HepG2 (cell line): Measurements from ENCODE around the gene SMAD7. TPM values are rescaled to one million over a fixed set of nuclear protein-coding genes. Genes with fewer than 3 reads are reported as not detected.

Experiments used
- ATAC-seq: fragments of 200-7000 bp; cut with Tn5 transposase; 3 replicates; pipeline ENCODE4 v1.9.1; 2020; ENCODE audit warnings: mild to moderate bottlenecking, moderate library complexity
- BruUV-seq: library from RNA; stranded (reverse); fragments of 400-500 nt; replicated peaks from 2 replicates; lab custom pipeline; 2021; lab: Mats Ljungman, UMichigan
- CTCF ChIA-PET: fragments of 300-600 bp; formaldehyde crosslinking; extraction: SDS; loops from one replicate; lab custom pipeline; 2021; ENCODE audit warnings: low total read pairs, inconsistent platforms, low intra/inter-chr PET ratio; lab: Yijun Ruan, JAX
- POLR2A ChIA-PET: fragments of 350-600 bp; sonication (Branson Sonifier 250); formaldehyde crosslinking; loops from one replicate; lab custom pipeline; 2020; ENCODE audit warnings: antibody characterized with exemption, inconsistent platforms; lab: Yijun Ruan, JAX
- DNase-seq: peaks from one replicate; pipeline ENCODE4 v3.0.0-alpha.2; 2015; ENCODE audit warnings: low spot score
- FAIRE-seq: peaks from 3 replicates; lab custom pipeline; 2011; peaks lifted over from hg19 to GRCh38; lab: Jason Lieb, UNC
- H2AFZ ChIP-seq: one replicate; pipeline ENCODE4 v1.6.1; 2011; ENCODE audit warnings: low read length, inconsistent platforms
- H3K27ac ChIP-seq: fragments of 300-600 bp; 3 replicates; pipeline ENCODE4 v1.8.0; 2011; ENCODE audit warnings: mixed run types, mild to moderate bottlenecking, mixed read lengths, low read length, inconsistent platforms; ENCODE audit not compliant: insufficient read depth; ENCODE audit errors: extremely low read length
- H3K27me3 ChIP-seq, 2 experiments: fragments of 200-600 bp in 1 of 2; 2 replicates in 1 of 2; 3 replicates in 1 of 2; pipeline versions ENCODE4 v1.6.0 to v1.8.0; 2011; ENCODE audit warnings: low read length in 2 of 2, mild to moderate bottlenecking in 2 of 2, moderate library complexity in 2 of 2, inconsistent platforms in 1 of 2; ENCODE audit not compliant: insufficient read depth in 2 of 2, control insufficient read depth in 1 of 2
- H3K36me3 ChIP-seq, 2 experiments: fragments of 200-600 bp in 1 of 2; replicated peaks in 1 of 2; 2 replicates in 1 of 2; 3 replicates in 1 of 2; pipeline versions ENCODE4 v1.5.1 to v1.8.0; 2011; ENCODE audit warnings: low read length in 2 of 2, inconsistent platforms in 1 of 2; ENCODE audit not compliant: insufficient read depth in 2 of 2, control insufficient read depth in 1 of 2
- H3K4me1 ChIP-seq: 2 replicates; pipeline ENCODE4 v1.5.1; 2012; ENCODE audit warnings: low read length, inconsistent platforms; ENCODE audit not compliant: insufficient read depth
- H3K4me2 ChIP-seq: 2 replicates; pipeline ENCODE4 v1.6.0; 2011; ENCODE audit warnings: low read depth, low read length, inconsistent platforms
- H3K4me3 ChIP-seq, 3 experiments: fragments of 200-600 bp in 1 of 3; sonication (generic), shearing (Covaris generic) in 1 of 3; replicated peaks in 1 of 3; 2 replicates each; pipeline ENCODE4 v1.5.1; 2011 to 2016; ENCODE audit warnings: low read length in 3 of 3, inconsistent platforms in 2 of 3, low read depth in 2 of 3, mild to moderate bottlenecking in 2 of 3, control low read depth in 1 of 3, mixed read lengths in 1 of 3; ENCODE audit not compliant: insufficient read depth in 1 of 3
- H3K79me2 ChIP-seq: one replicate; pipeline ENCODE4 v1.6.1; 2011; ENCODE audit warnings: low read length, inconsistent platforms; ENCODE audit not compliant: insufficient read depth
- H3K9ac ChIP-seq: 2 replicates; pipeline ENCODE4 v1.6.0; 2011; ENCODE audit warnings: mild to moderate bottlenecking, low read depth, low read length, inconsistent platforms; ENCODE audit not compliant: insufficient read depth
- H3K9me3 ChIP-seq: 2 replicates; pipeline ENCODE4 v1.5.1; 2012; ENCODE audit warnings: mild to moderate bottlenecking, low read length
- H4K20me1 ChIP-seq: 2 replicates; pipeline ENCODE4 v1.6.0; 2011; ENCODE audit warnings: inconsistent platforms, mild to moderate bottlenecking, low read length, moderate library complexity; ENCODE audit not compliant: insufficient read depth
- CEBPB ChIP-seq: IDR thresholded peaks from 2 replicates; pipeline ENCODE4 v1.6.1; 2011; ENCODE audit warnings: low read depth, low read length, improper control_type of control experiment, borderline replicate concordance
- GABPA ChIP-seq, 2 experiments: IDR thresholded peaks; 2 replicates each; pipeline ENCODE4 v1.6.1; 2011 to 2016; ENCODE audit warnings: low read depth in 2 of 2, low read length in 1 of 2, missing biosample characterization in 1 of 2, missing genetic modification characterization in 1 of 2
- GABPB1 ChIP-seq: IDR thresholded peaks from 2 replicates; pipeline ENCODE4 v1.6.1; 2016; ENCODE audit warnings: mild to moderate bottlenecking, missing genetic modification reagents, moderate library complexity, missing compliant biosample characterization
- MLXIP ChIP-seq: sonication (generic); formaldehyde crosslinking; IDR thresholded peaks from 2 replicates; pipeline ENCODE4 v1.9.0; 2021; ENCODE audit warnings: missing genetic modification reagents, borderline replicate concordance
- RARG ChIP-seq: sonication (generic); formaldehyde crosslinking; IDR thresholded peaks from 2 replicates; pipeline ENCODE4 v1.4.0; 2020; ENCODE audit warnings: low read depth, mild to moderate bottlenecking, missing genetic modification reagents
- SP1 ChIP-seq, 2 experiments: fragments of 450-650 bp in 1 of 2; sonication (generic) in 1 of 2; formaldehyde crosslinking in 1 of 2; IDR thresholded peaks; 2 replicates each; pipeline versions ENCODE4 v1.4.0 to v1.6.1; 2016 to 2020; ENCODE audit warnings: missing genetic modification reagents in 1 of 2
- SPEN ChIP-seq: sonication (generic); formaldehyde crosslinking; IDR thresholded peaks from 2 replicates; pipeline ENCODE4 v1.5.1; 2020; ENCODE audit warnings: low read depth, mild to moderate bottlenecking, missing genetic modification reagents
- ZFP1 ChIP-seq: IDR thresholded peaks from 2 replicates; pipeline ENCODE4 v1.6.1; 2016
- ZNF17 ChIP-seq: sonication (generic); formaldehyde crosslinking; IDR thresholded peaks from 2 replicates; pipeline ENCODE4 v1.5.0; 2020; ENCODE audit warnings: mild to moderate bottlenecking, missing genetic modification reagents
- WGBS: methylation state at CpG from one replicate; pipeline ENCODE4 v1.1.6; 2017; ENCODE audit warnings: low lambda C conversion rate; 5-methylcytosine and 5-hydroxymethylcytosine counted together
- in situ Hi-C: cut with HindIII; loops from 2 replicates; pipeline ENCODE4 v1.10.0; 2017; ENCODE audit warnings: low pct_unique_long_range_greater_than_20kb; ENCODE audit not compliant: extremely low pct_ligation_motif_present
- intact Hi-C: fragments of 100-400 bp; cut with micrococcal nuclease; formaldehyde crosslinking; loops from one replicate; pipeline ENCODE4 v1.10.0; 2022; ENCODE audit not compliant: unreplicated experiment
- polyA plus RNA-seq, 8 experiments: library from polyadenylated mRNA; depleted of rRNA in 3 of 8; stranded (reverse) in 7 of 8; unstranded in 1 of 8; fragments of >200 nt; fragmentation: Illumina TruSeq in 4 of 8; extraction: Trizol in 4 of 8; gene quantifications; 2 replicates each; pipeline versions ENCODE4 v1.2.1 to v1.2.3, GENCODE V29; 2011 to 2016; ENCODE audit warnings: low read depth in 4 of 8, missing spikeins in 1 of 8, mixed read lengths in 1 of 8; ENCODE audit not compliant: insufficient read depth in 1 of 8
- total RNA-seq, 5 experiments: library from RNA; depleted of rRNA; stranded (reverse); fragments of >200 nt; fragmentation: Illumina TruSeq; extraction: Trizol; gene quantifications; 2 replicates each; pipeline ENCODE4 v1.2.3, GENCODE V29; 2016; ENCODE audit warnings: low read depth in 1 of 5
- TF ChIP-seq, protein P1 (sequence below): sonication (generic); formaldehyde crosslinking; IDR thresholded peaks from 2 replicates; pipeline ENCODE4 v1.4.0; 2020; ENCODE audit warnings: missing genetic modification reagents

SMAD7 gene
- total and polyA plus RNA-seq, 2 of the 13 experiments (the other 11 are each of a cell fraction or from before 2014, with no cell fraction given) = 17.4 to 24.7 TPM

GRCh38 chr18:48956356-48956755 is 5.6 kb upstream of the SMAD7 start:
- CTCF ChIA-PET = no interaction called here

GRCh38 chr18:48955830-48956261 is 5.1 kb upstream of the SMAD7 start:
- Histone ChIP-seq H4K20me1 (no peaks in the 10 kb centered on the region), H3K4me2 (peak overlapping the region; percentile 38), H3K27ac (no peak overlapping the region), H3K36me3 (no peaks in the 10 kb centered on the region), H3K27me3 (no peaks in the 10 kb centered on the region; a peak in 3 of 5 replicates), H3K9me3 (no peaks in the 10 kb centered on the region), H2AFZ (no peak overlapping the region), H3K4me1 (peaks cover 49% of the 10 kb centered on the region), H3K4me3 (peak overlapping the region in 1 of 3 experiments; percentile 18; a peak in 1 of 6 replicates), H3K9ac (no peak overlapping the region), H3K79me2 (peaks cover 4% of the 10 kb centered on the region)
- intact Hi-C loops (no loop called here), in situ Hi-C loops (no loop called here)
- ATAC-seq = peak; percentile 10; the same call in 1 of the 3 replicates
- POLR2A ChIA-PET = no interaction called here
- CTCF ChIA-PET = no interaction called here
- FAIRE-seq = no peak
- BruUV-seq = no TSS peak
- WGBS = 8% methylated on average over 7 of the region's 7 CpGs
- no peak for DNase-seq
- TF ChIP-seq GABPB1 (CRISPR knock-in tag) = peak; percentile 40; the same call in 1 of the 2 replicates
- TF ChIP-seq GABPA (IDR thresholded peaks at IDR 0.05; ENCODE audit: low read depth, low read length) = no peak
- peak; percentile 57; the same call in 1 of the 2 replicates for TF ChIP-seq GABPA (CRISPR knock-in tag; IDR thresholded peaks at IDR 0.05; ENCODE audit: low read depth)
- TF ChIP-seq, protein P1, sequence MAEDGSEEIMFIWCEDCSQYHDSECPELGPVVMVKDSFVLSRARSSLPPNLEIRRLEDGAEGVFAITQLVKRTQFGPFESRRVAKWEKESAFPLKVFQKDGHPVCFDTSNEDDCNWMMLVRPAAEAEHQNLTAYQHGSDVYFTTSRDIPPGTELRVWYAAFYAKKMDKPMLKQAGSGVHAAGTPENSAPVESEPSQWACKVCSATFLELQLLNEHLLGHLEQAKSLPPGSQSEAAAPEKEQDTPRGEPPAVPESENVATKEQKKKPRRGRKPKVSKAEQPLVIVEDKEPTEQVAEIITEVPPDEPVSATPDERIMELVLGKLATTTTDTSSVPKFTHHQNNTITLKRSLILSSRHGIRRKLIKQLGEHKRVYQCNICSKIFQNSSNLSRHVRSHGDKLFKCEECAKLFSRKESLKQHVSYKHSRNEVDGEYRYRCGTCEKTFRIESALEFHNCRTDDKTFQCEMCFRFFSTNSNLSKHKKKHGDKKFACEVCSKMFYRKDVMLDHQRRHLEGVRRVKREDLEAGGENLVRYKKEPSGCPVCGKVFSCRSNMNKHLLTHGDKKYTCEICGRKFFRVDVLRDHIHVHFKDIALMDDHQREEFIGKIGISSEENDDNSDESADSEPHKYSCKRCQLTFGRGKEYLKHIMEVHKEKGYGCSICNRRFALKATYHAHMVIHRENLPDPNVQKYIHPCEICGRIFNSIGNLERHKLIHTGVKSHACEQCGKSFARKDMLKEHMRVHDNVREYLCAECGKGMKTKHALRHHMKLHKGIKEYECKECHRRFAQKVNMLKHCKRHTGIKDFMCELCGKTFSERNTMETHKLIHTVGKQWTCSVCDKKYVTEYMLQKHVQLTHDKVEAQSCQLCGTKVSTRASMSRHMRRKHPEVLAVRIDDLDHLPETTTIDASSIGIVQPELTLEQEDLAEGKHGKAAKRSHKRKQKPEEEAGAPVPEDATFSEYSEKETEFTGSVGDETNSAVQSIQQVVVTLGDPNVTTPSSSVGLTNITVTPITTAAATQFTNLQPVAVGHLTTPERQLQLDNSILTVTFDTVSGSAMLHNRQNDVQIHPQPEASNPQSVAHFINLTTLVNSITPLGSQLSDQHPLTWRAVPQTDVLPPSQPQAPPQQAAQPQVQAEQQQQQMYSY (CRISPR knock-in tag) = peak; percentile 91
- no peak for TF ChIP-seq SPEN (CRISPR knock-in tag)
- no peak for TF ChIP-seq RARG (CRISPR knock-in tag)
- TF ChIP-seq ZNF17 (CRISPR knock-in tag) = no peak
- TF ChIP-seq MLXIP (CRISPR knock-in tag) = no peak
- TF ChIP-seq ZFP1 (CRISPR knock-in tag) = no peak

More at GRCh38 chr18:48956356-48956755, 5.6 kb upstream of the SMAD7 start:
- peaks cover 54% of the 10 kb centered on the region for H3K4me1 ChIP-seq
- WGBS = 25% methylated on average over 1 of the region's 1 CpG
- FAIRE-seq = no peak
- in situ Hi-C loops (no loop called here), intact Hi-C loops (no loop called here)
- no peak for ATAC-seq
- H3K4me3 ChIP-seq = 0 out of 6 replicates have a peak overlapping the region, but pooled peaks of 1 of the 3 experiments have one; percentile 18
- no peak for DNase-seq
- H2AFZ ChIP-seq = no peak overlapping the region
- TF ChIP-seq SP1 (IDR thresholded peaks at IDR 0.05) (no peak), SP1 (CRISPR knock-in tag; IDR thresholded peaks at IDR 0.05) (no peak), CEBPB (peak; percentile 62)
- no peak overlapping the region for H3K27ac ChIP-seq
- no peaks in the 10 kb centered on the region for H3K9me3 ChIP-seq
- H3K79me2 ChIP-seq = no peaks in the 10 kb centered on the region
- no peak overlapping the region; the same call in 1 of the 2 replicates for H3K4me2 ChIP-seq
- no TSS peak for BruUV-seq
- no peaks in the 10 kb centered on the region for H3K36me3 ChIP-seq
- H3K9ac ChIP-seq = no peak overlapping the region
- POLR2A ChIA-PET = no interaction called here
- no peaks in the 10 kb centered on the region; a peak in 3 of 5 replicates for H3K27me3 ChIP-seq
- H4K20me1 ChIP-seq = no peaks in the 10 kb centered on the region
